Calu3 (cell line): ENCODE data around the gene ASTN2. TPM values are rescaled to one million over a fixed set of nuclear protein-coding genes. Genes with fewer than 3 reads are reported as not detected.

Experiments
- BruUV-seq: library from RNA; stranded (reverse); fragments of 400-500 nt; replicated peaks from 2 replicates; lab custom pipeline; 2021; lab: Mats Ljungman, UMichigan
- CTCF ChIA-PET: fragments of 300-600 bp; sonication (Branson Sonifier 250); formaldehyde crosslinking; loops from one replicate; lab custom pipeline; 2022; ENCODE audit warnings: antibody characterized with exemption; lab: Charles Lee
- DNase-seq: peaks from one replicate; pipeline ENCODE4 v3.0.0; 2022
- H3K27ac Mint-ChIP-seq: one replicate; pipeline ENCODE4 v1.8.0; 2022; ENCODE audit warnings: mixed read lengths; ENCODE audit not compliant: unreplicated experiment
- H3K27me3 Mint-ChIP-seq: one replicate; pipeline ENCODE4 v1.8.0; 2022; ENCODE audit warnings: mixed read lengths; ENCODE audit not compliant: unreplicated experiment
- H3K36me3 Mint-ChIP-seq: one replicate; pipeline ENCODE4 v1.8.0; 2022; ENCODE audit warnings: mild to moderate bottlenecking, moderate library complexity, mixed read lengths; ENCODE audit not compliant: insufficient read depth, unreplicated experiment
- H3K4me1 Mint-ChIP-seq: one replicate; pipeline ENCODE4 v1.8.0; 2022; ENCODE audit warnings: mild to moderate bottlenecking, low read depth, mixed read lengths; ENCODE audit not compliant: unreplicated experiment
- H3K4me3 Mint-ChIP-seq: one replicate; pipeline ENCODE4 v1.8.0; 2022; ENCODE audit warnings: mild to moderate bottlenecking, low read depth, moderate library complexity, mixed read lengths; ENCODE audit not compliant: unreplicated experiment
- H3K9me3 Mint-ChIP-seq: one replicate; pipeline ENCODE4 v1.8.0; 2022; ENCODE audit warnings: low read depth, mixed read lengths; ENCODE audit not compliant: unreplicated experiment
- intact Hi-C: fragments of 100-400 bp; cut with micrococcal nuclease; formaldehyde crosslinking; loops from one replicate; pipeline ENCODE4 v1.10.0; 2022; ENCODE audit not compliant: unreplicated experiment
- total RNA-seq: library from RNA; stranded (reverse); gene quantifications from 2 replicates; pipeline ENCODE4 v1.2.3, GENCODE V29; 2022
- TF ChIP-seq, protein P1 (sequence below): fragments of 200-600 bp; IDR thresholded peaks from one replicate; pipeline ENCODE4 v1.8.0; 2022; ENCODE audit warnings: antibody characterized with exemption; ENCODE audit not compliant: unreplicated experiment

Gene ASTN2
- total RNA-seq, 1 experiment from 2014 or later, result 1.7 TPM

- peaks cover 9% of the 10 kb centered on the region for H3K9me3 Mint-ChIP-seq
- intact Hi-C loops, result no loop called here
- H3K4me3 Mint-ChIP-seq, result no peak overlapping the region
- no peak overlapping the region for H3K27ac Mint-ChIP-seq
- no peaks in the 10 kb centered on the region for H3K36me3 Mint-ChIP-seq
- no peak for DNase-seq
- BruUV-seq, result no TSS peak
- TF ChIP-seq, protein P1, sequence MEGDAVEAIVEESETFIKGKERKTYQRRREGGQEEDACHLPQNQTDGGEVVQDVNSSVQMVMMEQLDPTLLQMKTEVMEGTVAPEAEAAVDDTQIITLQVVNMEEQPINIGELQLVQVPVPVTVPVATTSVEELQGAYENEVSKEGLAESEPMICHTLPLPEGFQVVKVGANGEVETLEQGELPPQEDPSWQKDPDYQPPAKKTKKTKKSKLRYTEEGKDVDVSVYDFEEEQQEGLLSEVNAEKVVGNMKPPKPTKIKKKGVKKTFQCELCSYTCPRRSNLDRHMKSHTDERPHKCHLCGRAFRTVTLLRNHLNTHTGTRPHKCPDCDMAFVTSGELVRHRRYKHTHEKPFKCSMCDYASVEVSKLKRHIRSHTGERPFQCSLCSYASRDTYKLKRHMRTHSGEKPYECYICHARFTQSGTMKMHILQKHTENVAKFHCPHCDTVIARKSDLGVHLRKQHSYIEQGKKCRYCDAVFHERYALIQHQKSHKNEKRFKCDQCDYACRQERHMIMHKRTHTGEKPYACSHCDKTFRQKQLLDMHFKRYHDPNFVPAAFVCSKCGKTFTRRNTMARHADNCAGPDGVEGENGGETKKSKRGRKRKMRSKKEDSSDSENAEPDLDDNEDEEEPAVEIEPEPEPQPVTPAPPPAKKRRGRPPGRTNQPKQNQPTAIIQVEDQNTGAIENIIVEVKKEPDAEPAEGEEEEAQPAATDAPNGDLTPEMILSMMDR, result no peak
- CTCF ChIA-PET, result no interaction called here
- H3K4me1 Mint-ChIP-seq, result no peaks in the 10 kb centered on the region
- H3K27me3 Mint-ChIP-seq, result no peaks in the 10 kb centered on the region
These were observed 27.4 kb downstream of the ASTN2 start for GRCh38 chr9:117387422-117387821.

- H3K27me3 Mint-ChIP-seq, result no peaks in the 10 kb centered on the region
- DNase-seq, result no peak
- intact Hi-C loops, result no loop called here
- no peaks in the 10 kb centered on the region for H3K36me3 Mint-ChIP-seq
- H3K9me3 Mint-ChIP-seq, result peaks cover 4% of the 10 kb centered on the region
- CTCF ChIA-PET, result no interaction called here
- no peak overlapping the region for H3K4me3 Mint-ChIP-seq
- TF ChIP-seq, protein P1, result no peak
- H3K4me1 Mint-ChIP-seq, result no peaks in the 10 kb centered on the region
- BruUV-seq, result no TSS peak
- H3K27ac Mint-ChIP-seq, result no peak overlapping the region
These were observed 35.5 kb downstream of the ASTN2 start for GRCh38 chr9:117379341-117379740.

DNA sequence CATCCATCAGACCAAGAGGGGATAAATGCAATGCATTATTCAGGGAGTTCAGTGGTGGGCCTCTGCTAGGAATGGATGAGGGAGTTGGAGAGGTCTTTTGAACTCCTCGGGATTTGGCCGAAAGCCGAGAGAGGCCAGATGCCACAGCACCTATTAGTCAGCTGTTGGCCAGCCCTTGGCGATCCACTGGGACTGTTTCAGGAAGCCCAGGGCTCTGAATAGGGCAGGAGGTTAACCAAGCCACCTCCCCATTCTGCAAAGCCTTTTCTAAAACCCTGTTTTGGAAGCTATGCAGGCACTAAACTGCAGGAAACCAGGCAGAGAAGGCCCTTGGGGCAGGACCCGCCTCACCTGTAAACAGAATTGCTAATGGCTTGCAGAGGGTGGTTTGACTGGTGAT, 37.8 kb downstream of the ASTN2 start:
- peaks cover 4% of the 10 kb centered on the region for H3K9me3 Mint-ChIP-seq
- no TSS peak for BruUV-seq
- CTCF ChIA-PET, result no interaction called here
- TF ChIP-seq, protein P1, result no peak
- no peaks in the 10 kb centered on the region for H3K36me3 Mint-ChIP-seq
- H3K27me3 Mint-ChIP-seq, result no peaks in the 10 kb centered on the region
- H3K4me1 Mint-ChIP-seq, result no peaks in the 10 kb centered on the region
- no peak for DNase-seq
- H3K27ac Mint-ChIP-seq, result no peak overlapping the region
- H3K4me3 Mint-ChIP-seq, result no peak overlapping the region
- intact Hi-C loops, result no loop called here

GRCh38 chr9:117375956-117376355, 38.9 kb downstream of the ASTN2 start:
- DNase-seq, result no peak
- intact Hi-C loops, result no loop called here
- H3K4me3 Mint-ChIP-seq, result no peak overlapping the region
- H3K27ac Mint-ChIP-seq, result no peak overlapping the region
- no TSS peak for BruUV-seq
- H3K9me3 Mint-ChIP-seq, result peaks cover 4% of the 10 kb centered on the region
- no peaks in the 10 kb centered on the region for H3K27me3 Mint-ChIP-seq
- H3K36me3 Mint-ChIP-seq, result no peaks in the 10 kb centered on the region
- TF ChIP-seq, protein P1, result no peak
- H3K4me1 Mint-ChIP-seq, result no peaks in the 10 kb centered on the region
- CTCF ChIA-PET, result no interaction called here
